CD14-positive monocyte (primary cell): ENCODE results near the gene GABRG3. TPM values are rescaled to one million over a fixed set of nuclear protein-coding genes. Genes with fewer than 3 reads are reported as not detected.

Experiments
- DNase-seq, 3 donors: peaks; one replicate each; pipeline ENCODE4 v3.0.0-alpha.2; 2011 to 2022
- H2AFZ ChIP-seq: 2 replicates; pipeline ENCODE4 v1.6.0; 2012; ENCODE audit warnings: mild to moderate bottlenecking, low read depth, low read length, inconsistent platforms; ENCODE audit not compliant: insufficient read depth, poor library complexity, severe bottlenecking
- H3K27ac ChIP-seq, 2 donors: 1 replicate in 1 of 2; 2 replicates in 1 of 2; pipeline ENCODE4 v1.5.1; 2012 to 2013; ENCODE audit warnings: low read length in 2 of 2, control low read depth in 1 of 2, inconsistent platforms in 1 of 2, low read depth in 1 of 2, mild to moderate bottlenecking in 1 of 2
- H3K27me3 ChIP-seq, 2 donors: one replicate each; pipeline versions ENCODE4 v1.6.0 to v1.6.1; 2011 to 2013; ENCODE audit warnings: low read length in 2 of 2; ENCODE audit not compliant: control insufficient read depth in 2 of 2, insufficient read depth in 2 of 2
- H3K36me3 ChIP-seq, 2 donors: replicated peaks in 1 of 2; 1 replicate in 1 of 2; 2 replicates in 1 of 2; pipeline versions ENCODE4 v1.5.1 to v1.6.1; 2012 to 2013; ENCODE audit warnings: low read length in 2 of 2, control low read depth in 1 of 2, inconsistent platforms in 1 of 2, mild to moderate bottlenecking in 1 of 2; ENCODE audit not compliant: insufficient read depth in 2 of 2, control insufficient read depth in 1 of 2
- H3K4me1 ChIP-seq, 2 donors: 1 replicate in 1 of 2; 2 replicates in 1 of 2; pipeline versions ENCODE4 v1.5.1 to v1.6.1; 2012 to 2013; ENCODE audit warnings: low read length in 2 of 2, control low read depth in 1 of 2, inconsistent platforms in 1 of 2, mild to moderate bottlenecking in 1 of 2, moderate library complexity in 1 of 2; ENCODE audit not compliant: insufficient read depth in 2 of 2, control insufficient read depth in 1 of 2
- H3K4me2 ChIP-seq: replicated peaks from 2 replicates; pipeline ENCODE3; 2012; ENCODE audit warnings: low read length, moderate library complexity, mild to moderate bottlenecking; ENCODE audit not compliant: poor library complexity, severe bottlenecking; ENCODE audit errors: extremely low read depth
- H3K4me3 ChIP-seq, 3 experiments: fragments of 200-600 bp in 1 of 3; sonication (generic) in 1 of 3; replicated peaks in 1 of 3; 1 replicate in 2 of 3; 2 replicates in 1 of 3; pipeline ENCODE4 v1.5.1; 2011 to 2013; ENCODE audit warnings: low read length in 3 of 3, mild to moderate bottlenecking in 3 of 3, control low read depth in 2 of 3, low read depth in 2 of 3, inconsistent platforms in 1 of 3, moderate library complexity in 1 of 3
- H3K79me2 ChIP-seq: 2 replicates; pipeline ENCODE4 v1.6.0; 2012; ENCODE audit warnings: mild to moderate bottlenecking, control low read depth, inconsistent platforms, low read length, moderate library complexity; ENCODE audit not compliant: insufficient read depth
- H3K9ac ChIP-seq: 2 replicates; pipeline ENCODE4 v1.6.0; 2017; ENCODE audit warnings: low read length, mild to moderate bottlenecking; ENCODE audit not compliant: insufficient read depth, poor library complexity, severe bottlenecking
- H3K9me3 ChIP-seq, 2 donors: replicated peaks in 1 of 2; 1 replicate in 1 of 2; 2 replicates in 1 of 2; pipeline versions ENCODE4 v1.5.1 to v1.6.1; 2012 to 2013; ENCODE audit warnings: low read length in 2 of 2, control low read depth in 1 of 2; ENCODE audit not compliant: control insufficient read depth in 1 of 2, insufficient read depth in 1 of 2
- H4K20me1 ChIP-seq: 2 replicates; pipeline ENCODE4 v1.6.0; 2012; ENCODE audit warnings: mild to moderate bottlenecking, low read length, control low read depth, moderate library complexity; ENCODE audit not compliant: insufficient read depth
- H3K27ac Mint-ChIP-seq, 7 donors: one replicate each; pipeline ENCODE4 v1.8.0; 2020; ENCODE audit warnings: mild to moderate bottlenecking in 7 of 7, mixed read lengths in 7 of 7, moderate library complexity in 6 of 7, inconsistent platforms in 2 of 7
- H3K27me3 Mint-ChIP-seq, 3 donors: one replicate each; pipeline ENCODE4 v1.8.0; 2021 to 2022; ENCODE audit warnings: low read depth in 3 of 3, mild to moderate bottlenecking in 3 of 3, mixed read lengths in 3 of 3, moderate library complexity in 3 of 3, inconsistent platforms in 1 of 3
- H3K36me3 Mint-ChIP-seq, 2 donors: one replicate each; pipeline ENCODE4 v1.8.0; 2020; ENCODE audit warnings: mixed read lengths in 2 of 2, inconsistent platforms in 1 of 2, mild to moderate bottlenecking in 1 of 2
- H3K4me1 Mint-ChIP-seq: one replicate; pipeline ENCODE4 v1.8.0; 2020; ENCODE audit warnings: mild to moderate bottlenecking, mixed read lengths
- H3K4me3 Mint-ChIP-seq, 2 donors: one replicate each; pipeline ENCODE4 v1.8.0; 2020; ENCODE audit warnings: mild to moderate bottlenecking in 2 of 2, mixed read lengths in 2 of 2, moderate library complexity in 1 of 2
- H3K9me3 Mint-ChIP-seq, 7 donors: one replicate each; pipeline ENCODE4 v1.8.0; 2020 to 2022; ENCODE audit warnings: mixed read lengths in 7 of 7, mild to moderate bottlenecking in 6 of 7, moderate library complexity in 6 of 7, inconsistent platforms in 2 of 7
- WGBS: methylation state at CpG from one replicate; pipeline ENCODE4 v1.1.5; 2013; ENCODE audit warnings: missing lambda C conversion rate; ENCODE audit not compliant: insufficient coverage; 5-methylcytosine and 5-hydroxymethylcytosine counted together
- intact Hi-C, 2 donors: fragments of 100-400 bp; cut with micrococcal nuclease; formaldehyde crosslinking; loops; one replicate each; pipeline versions ENCODE4 v1.15.0 to v1.15.1; 2023
- polyA plus RNA-seq, 3 donors: library from polyadenylated mRNA; depleted of rRNA in 1 of 3; unstranded in 2 of 3; stranded (reverse) in 1 of 3; fragments of 300-500 nt in 2 of 3; fragments of >200 nt in 1 of 3; fragmentation: Illumina TruSeq in 2 of 3; gene quantifications; 1 replicate in 2 of 3; 2 replicates in 1 of 3; pipeline ENCODE4 v1.2.3, GENCODE V29; 2012 to 2021
- TF ChIP-seq, protein P1 (sequence below): fragments of 200-600 bp; IDR thresholded peaks from one replicate; pipeline ENCODE4 v1.8.0; 2022; ENCODE audit warnings: antibody characterized with exemption, mild to moderate bottlenecking

Gene GABRG3
- polyA plus RNA-seq, 3 donors = not detected

- Histone ChIP-seq H3K79me2 (no peaks in the 10 kb centered on the region), H3K27me3 (no peaks in the 10 kb centered on the region), H2AFZ (no peak overlapping the region), H3K9me3 (peaks cover 0 to 3% of the 10 kb centered on the region in 2 donors), H4K20me1 (no peaks in the 10 kb centered on the region), H3K4me1 (no peaks in the 10 kb centered on the region), H3K4me2 (no peak overlapping the region), H3K4me3 (no peak overlapping the region), H3K9ac (no peak overlapping the region), H3K27ac (no peak overlapping the region), H3K36me3 (no peaks in the 10 kb centered on the region)
- Mint-ChIP-seq H3K36me3 (no peaks in the 10 kb centered on the region), H3K27me3 (peaks cover 0 to 2% (median 0%) of the 10 kb centered on the region in 3 donors), H3K4me3 (no peak overlapping the region), H3K27ac (no peak overlapping the region), H3K4me1 (no peaks in the 10 kb centered on the region), H3K9me3 (peaks cover 0 to 9% (median 5%) of the 10 kb centered on the region in 7 donors)
- 80% methylated on average over 1 of the region's 4 CpGs for WGBS
- TF ChIP-seq, protein P1, sequence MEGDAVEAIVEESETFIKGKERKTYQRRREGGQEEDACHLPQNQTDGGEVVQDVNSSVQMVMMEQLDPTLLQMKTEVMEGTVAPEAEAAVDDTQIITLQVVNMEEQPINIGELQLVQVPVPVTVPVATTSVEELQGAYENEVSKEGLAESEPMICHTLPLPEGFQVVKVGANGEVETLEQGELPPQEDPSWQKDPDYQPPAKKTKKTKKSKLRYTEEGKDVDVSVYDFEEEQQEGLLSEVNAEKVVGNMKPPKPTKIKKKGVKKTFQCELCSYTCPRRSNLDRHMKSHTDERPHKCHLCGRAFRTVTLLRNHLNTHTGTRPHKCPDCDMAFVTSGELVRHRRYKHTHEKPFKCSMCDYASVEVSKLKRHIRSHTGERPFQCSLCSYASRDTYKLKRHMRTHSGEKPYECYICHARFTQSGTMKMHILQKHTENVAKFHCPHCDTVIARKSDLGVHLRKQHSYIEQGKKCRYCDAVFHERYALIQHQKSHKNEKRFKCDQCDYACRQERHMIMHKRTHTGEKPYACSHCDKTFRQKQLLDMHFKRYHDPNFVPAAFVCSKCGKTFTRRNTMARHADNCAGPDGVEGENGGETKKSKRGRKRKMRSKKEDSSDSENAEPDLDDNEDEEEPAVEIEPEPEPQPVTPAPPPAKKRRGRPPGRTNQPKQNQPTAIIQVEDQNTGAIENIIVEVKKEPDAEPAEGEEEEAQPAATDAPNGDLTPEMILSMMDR = no peak
- intact Hi-C loops = loop anchor here in 1 of 2 donors (10.0 kb wide), 1 partner anchor 50 kb away; no protein-coding TSS in a partner anchor
- DNase-seq = no peak
Observed at GRCh38 chr15:27234593-27234992, 263.6 kb downstream of the GABRG3 start.

DNA sequence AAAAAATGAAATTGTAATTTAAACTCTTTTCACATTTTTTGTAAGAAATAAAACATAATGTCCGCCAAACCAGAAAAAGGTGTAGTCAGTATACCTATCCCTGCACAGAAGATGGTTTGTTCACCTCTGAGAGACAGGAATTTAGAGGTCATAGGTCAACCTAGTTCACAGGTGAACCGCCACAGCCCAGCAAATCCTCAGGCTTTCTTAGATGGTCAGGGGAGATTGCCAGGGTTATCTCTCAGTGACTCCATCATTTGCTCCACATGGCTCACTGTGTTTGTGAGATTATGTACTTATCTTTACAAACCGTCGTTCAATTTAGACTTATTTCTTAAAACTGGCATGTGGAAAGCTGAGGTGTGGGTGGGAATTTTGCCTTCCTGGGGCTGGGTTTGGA lies 264.2 kb downstream of the GABRG3 start:
- no CpG with 5 or more reads among the region's 4 CpGs for WGBS
- Mint-ChIP-seq H3K27me3 (peaks cover 0 to 2% (median 0%) of the 10 kb centered on the region in 3 donors), H3K36me3 (no peaks in the 10 kb centered on the region), H3K27ac (no peak overlapping the region), H3K4me1 (no peaks in the 10 kb centered on the region), H3K4me3 (no peak overlapping the region), H3K9me3 (peaks cover 0 to 9% (median 5%) of the 10 kb centered on the region in 7 donors)
- Histone ChIP-seq H3K4me1 (no peaks in the 10 kb centered on the region), H3K27ac (no peak overlapping the region), H3K9ac (no peak overlapping the region), H3K27me3 (no peaks in the 10 kb centered on the region), H2AFZ (no peak overlapping the region), H3K9me3 (peaks cover 0 to 3% of the 10 kb centered on the region in 2 donors), H3K4me3 (no peak overlapping the region), H3K4me2 (no peak overlapping the region), H3K36me3 (no peaks in the 10 kb centered on the region), H3K79me2 (no peaks in the 10 kb centered on the region), H4K20me1 (no peaks in the 10 kb centered on the region)
- intact Hi-C loops = loop anchor here in 1 of 2 donors (10.0 kb wide), 1 partner anchor 50 kb away; no protein-coding TSS in a partner anchor
- DNase-seq = no peak
- TF ChIP-seq, protein P1 = no peak
